WTC11 (cell line): ENCODE measurements around the gene KLHDC7A. TPM values are rescaled to one million over a fixed set of nuclear protein-coding genes. Genes with fewer than 3 reads are reported as not detected.

Experiments used
- ATAC-seq: fragments of 200-7000 bp; cut with Tn5 transposase; 2 replicates; pipeline ENCODE4 v1.10.0; 2021; ENCODE audit warnings: mild to moderate bottlenecking, moderate library complexity
- CTCF ChIA-PET: fragments of 300-600 bp; sonication (Branson Sonifier 250); formaldehyde crosslinking; loops from one replicate; lab custom pipeline; 2021; ENCODE audit warnings: antibody characterized with exemption; lab: Charles Lee
- POLR2A ChIA-PET: fragments of 350-600 bp; sonication (Branson Sonifier 250); formaldehyde crosslinking; loops from one replicate; lab custom pipeline; 2021; ENCODE audit warnings: antibody characterized with exemption; lab: Charles Lee
- DNase-seq: peaks from one replicate; pipeline ENCODE4 v3.0.0; 2021; ENCODE audit warnings: low spot score
- H3K27ac Mint-ChIP-seq: 2 replicates; pipeline ENCODE4 v1.8.0; 2021; ENCODE audit warnings: mixed read lengths
- H3K27me3 Mint-ChIP-seq: 2 replicates; pipeline ENCODE4 v1.8.0; 2021; ENCODE audit warnings: low read depth, mild to moderate bottlenecking, moderate library complexity, mixed read lengths
- H3K36me3 Mint-ChIP-seq: 2 replicates; pipeline ENCODE4 v1.8.0; 2021; ENCODE audit warnings: mixed read lengths
- H3K4me1 Mint-ChIP-seq: 2 replicates; pipeline ENCODE4 v1.8.0; 2022; ENCODE audit warnings: mixed read lengths
- H3K4me3 Mint-ChIP-seq: 2 replicates; pipeline ENCODE4 v1.8.0; 2021; ENCODE audit warnings: mild to moderate bottlenecking, moderate library complexity, mixed read lengths
- H3K9me3 Mint-ChIP-seq: 2 replicates; pipeline ENCODE4 v1.8.0; 2021; ENCODE audit warnings: mixed read lengths
- AFF4 ChIP-seq: sonication (generic); formaldehyde crosslinking; IDR thresholded peaks from 2 replicates; pipeline ENCODE4 v1.8.1; 2023; ENCODE audit warnings: mild to moderate bottlenecking, missing genetic modification reagents, borderline replicate concordance
- CDX4 ChIP-seq: fragments of 250-450 bp; sonication (Bioruptor Pico); IDR thresholded peaks from 2 replicates; pipeline ENCODE4 v1.9.0; 2021; ENCODE audit warnings: moderate library complexity, mild to moderate bottlenecking, inconsistent platforms, borderline replicate concordance
- CTCF ChIP-seq: fragments of 200-600 bp; IDR thresholded peaks from 2 replicates; pipeline ENCODE4 v1.8.0; 2022; ENCODE audit warnings: antibody characterized with exemption
- ELF4 ChIP-seq: sonication (generic); formaldehyde crosslinking; IDR thresholded peaks from 2 replicates; pipeline ENCODE4 v1.8.1; 2022; ENCODE audit warnings: low read depth, mild to moderate bottlenecking, moderate library complexity, missing genetic modification reagents
- GTF2I ChIP-seq: fragments of 250-450 bp; sonication (Bioruptor Pico); conservative IDR thresholded peaks from 2 replicates; pipeline ENCODE4 v1.4.0; 2021; ENCODE audit warnings: mild to moderate bottlenecking
- HMGA2 ChIP-seq: fragments of 250-450 bp; sonication (Bioruptor Pico); IDR thresholded peaks from 2 replicates; pipeline ENCODE4 v1.4.0; 2021; ENCODE audit warnings: mild to moderate bottlenecking, moderate library complexity
- HMGXB4 ChIP-seq: sonication (generic); formaldehyde crosslinking; IDR thresholded peaks from 2 replicates; pipeline ENCODE4 v1.8.1; 2023; ENCODE audit warnings: mild to moderate bottlenecking, moderate library complexity, missing genetic modification reagents
- IRF1 ChIP-seq: sonication (generic); formaldehyde crosslinking; IDR thresholded peaks from 2 replicates; pipeline ENCODE4 v1.8.0; 2023; ENCODE audit warnings: missing genetic modification reagents
- IRF2 ChIP-seq: sonication (generic); formaldehyde crosslinking; IDR thresholded peaks from 2 replicates; pipeline ENCODE4 v1.8.0; 2022; ENCODE audit warnings: low read depth, missing genetic modification reagents, borderline replicate concordance
- KAT7 ChIP-seq: sonication (generic); formaldehyde crosslinking; IDR thresholded peaks from 2 replicates; pipeline ENCODE4 v1.8.1; 2023; ENCODE audit warnings: missing genetic modification reagents, mild to moderate bottlenecking, borderline replicate concordance
- MYBL2 ChIP-seq: sonication (generic); formaldehyde crosslinking; IDR thresholded peaks from 2 replicates; pipeline ENCODE4 v1.8.1; 2023; ENCODE audit warnings: mild to moderate bottlenecking, moderate library complexity, missing genetic modification reagents
- NFATC4 ChIP-seq: fragments of 250-450 bp; sonication (Bioruptor Pico); IDR thresholded peaks from 2 replicates; pipeline ENCODE4 v1.9.0; 2021; ENCODE audit warnings: mild to moderate bottlenecking
- NFE2L1 ChIP-seq: sonication (generic); formaldehyde crosslinking; IDR thresholded peaks from 2 replicates; pipeline ENCODE4 v1.8.1; 2023; ENCODE audit warnings: missing genetic modification reagents
- PREB ChIP-seq: sonication (generic); formaldehyde crosslinking; IDR thresholded peaks from 2 replicates; pipeline ENCODE4 v1.8.1; 2022; ENCODE audit warnings: mild to moderate bottlenecking, missing genetic modification reagents, moderate library complexity, borderline replicate concordance
- SP1 ChIP-seq: sonication (generic); formaldehyde crosslinking; conservative IDR thresholded peaks from 2 replicates; pipeline ENCODE4 v1.8.1; 2022; ENCODE audit warnings: missing genetic modification reagents
- ZBTB21 ChIP-seq: sonication (generic); formaldehyde crosslinking; IDR thresholded peaks from 2 replicates; pipeline ENCODE4 v1.8.1; 2023; ENCODE audit warnings: mild to moderate bottlenecking, missing genetic modification reagents, borderline replicate concordance
- ZMAT4 ChIP-seq: fragments of 250-450 bp; sonication (Bioruptor Pico); IDR thresholded peaks from 2 replicates; pipeline ENCODE4 v1.9.0; 2021; ENCODE audit warnings: mild to moderate bottlenecking
- ZNF121 ChIP-seq: sonication (generic); formaldehyde crosslinking; IDR thresholded peaks from 2 replicates; pipeline ENCODE4 v1.8.0; 2023; ENCODE audit warnings: missing genetic modification reagents
- ZNF232 ChIP-seq: sonication (generic); formaldehyde crosslinking; IDR thresholded peaks from 2 replicates; pipeline ENCODE4 v1.8.0; 2022; ENCODE audit warnings: mild to moderate bottlenecking, missing genetic modification reagents
- ZNF416 ChIP-seq: fragments of 250-450 bp; sonication (Bioruptor Pico); IDR thresholded peaks from 2 replicates; pipeline ENCODE4 v1.9.0; 2021; ENCODE audit warnings: mild to moderate bottlenecking, inconsistent platforms
- total RNA-seq: library from RNA; stranded (reverse); gene quantifications from 3 replicates; pipeline ENCODE4 v1.2.3, GENCODE V29; 2021

The KLHDC7A gene
- total RNA-seq, 1 experiment from 2014 or later: 14.3 TPM

- peak; percentile 76 for ATAC-seq
- Mint-ChIP-seq H3K4me3 (no peak overlapping the region), H3K36me3 (no peaks in the 10 kb centered on the region), H3K9me3 (no peaks in the 10 kb centered on the region), H3K4me1 (no peaks in the 10 kb centered on the region)
- CTCF ChIA-PET: no interaction called here
- TF ChIP-seq NFATC4 (CRISPR knock-in tag) (no peak), NFE2L1 (CRISPR knock-in tag) (no peak), GTF2I (CRISPR knock-in tag) (no peak), ZNF121 (CRISPR knock-in tag) (no peak), MYBL2 (CRISPR knock-in tag) (no peak), HMGA2 (CRISPR knock-in tag) (no peak), AFF4 (CRISPR knock-in tag) (no peak), CDX4 (no peak), KAT7 (CRISPR knock-in tag) (no peak), IRF1 (CRISPR knock-in tag) (no peak)
- TF ChIP-seq, all 79 proteins: peak for 0
- DNase-seq: peak; percentile 43
- peaks cover 60% of the 10 kb centered on the region for H3K27me3 Mint-ChIP-seq
- no peak overlapping the region for H3K27ac Mint-ChIP-seq
- POLR2A ChIA-PET: no interaction called here
These were observed 50.1 kb downstream of the KLHDC7A start for GRCh38 chr1:18530587-18531502.

- ChIA-PET CTCF (interaction anchor here (1.0 to 3.4 kb wide), 3 partner anchors 25 to 50 kb away, joined by 5 to 20 read pairs (median 6); no protein-coding TSS in a partner anchor), POLR2A (no interaction called here)
- DNase-seq (no peak), ATAC-seq (no peak)
- H3K9me3 Mint-ChIP-seq: no peaks in the 10 kb centered on the region
- no peak overlapping the region for H3K27ac Mint-ChIP-seq
- H3K36me3 Mint-ChIP-seq: no peaks in the 10 kb centered on the region
- peaks cover 64% of the 10 kb centered on the region for H3K27me3 Mint-ChIP-seq
- H3K4me1 Mint-ChIP-seq: no peaks in the 10 kb centered on the region
- TF ChIP-seq SP1 (CRISPR knock-in tag) (no peak), ZNF416 (CRISPR knock-in tag) (no peak), ZBTB21 (CRISPR knock-in tag) (no peak), IRF2 (CRISPR knock-in tag) (no peak), ZMAT4 (CRISPR knock-in tag) (no peak), PREB (CRISPR knock-in tag) (no peak), ZNF232 (CRISPR knock-in tag) (no peak), ELF4 (CRISPR knock-in tag) (no peak), HMGXB4 (CRISPR knock-in tag) (no peak), CTCF (no peak)
- H3K4me3 Mint-ChIP-seq: no peak overlapping the region
These were observed 50.7 kb downstream of the KLHDC7A start for GRCh38 chr1:18531503-18531845.
